RWPE1 (cell line): ENCODE data around the gene SCRT2.
"Not testable (repeated sequence)": the region's sequence is repeated elsewhere in the genome, so short reads cannot be mapped to it uniquely, and the experiment has no call there.

ENCODE experiments used
- CTCF ChIA-PET: fragments of 350-600 bp; sonication (Branson Sonifier 250); formaldehyde crosslinking; extraction: SDS; loops from one replicate; lab custom pipeline; 2021; lab: Yijun Ruan, JAX
- POLR2A ChIA-PET: fragments of 400-600 bp; formaldehyde crosslinking; extraction: SDS; loops from one replicate; lab custom pipeline; 2020; ENCODE audit warnings: antibody characterized with exemption; ENCODE audit not compliant: low non-redundant PET; lab: Yijun Ruan, JAX
- DNase-seq: peaks from one replicate; pipeline ENCODE4 v3.0.0; 2012; ENCODE audit warnings: low spot score
- H3K27ac ChIP-seq: fragments of 450-650 bp; 2 replicates; pipeline ENCODE4 v1.5.1; 2017
- CTCF ChIP-seq: fragments of 450-650 bp; conservative IDR thresholded peaks from 2 replicates; pipeline ENCODE4 v1.5.1; 2017; ENCODE audit warnings: low read depth, mild to moderate bottlenecking

SCRT2 gene

GRCh38 chr20:697826-698225, 22.2 kb upstream of the SCRT2 start:
- TF ChIP-seq CTCF: no peak
- no peak overlapping the region for H3K27ac ChIP-seq
- no peak for DNase-seq
- CTCF ChIA-PET: no interaction called here
- POLR2A ChIA-PET: no interaction called here

- no peak for DNase-seq
- H3K27ac ChIP-seq: no peak overlapping the region
- ChIA-PET CTCF (no interaction called here), POLR2A (no interaction called here)
- no peak for TF ChIP-seq CTCF
These were observed 19.7 kb upstream of the SCRT2 start for GRCh38 chr20:695165-695866.

GRCh38 chr20:694496-694895, 18.9 kb upstream of the SCRT2 start:
- no peak for DNase-seq
- ChIA-PET CTCF (no interaction called here), POLR2A (no interaction called here)
- H3K27ac ChIP-seq: no peak overlapping the region
- no peak for TF ChIP-seq CTCF

GRCh38 chr20:693786-694185, 18.2 kb upstream of the SCRT2 start:
- POLR2A ChIA-PET, DNase-seq, CTCF ChIA-PET, H3K27ac ChIP-seq: not testable (repeated sequence)

- no peak overlapping the region for H3K27ac ChIP-seq
- CTCF ChIA-PET: interaction anchor here (1.5 kb wide), 1 partner anchor 37 kb away, joined by 4 read pairs; no protein-coding TSS in a partner anchor
- TF ChIP-seq CTCF: no peak
- POLR2A ChIA-PET: no interaction called here
- DNase-seq: no peak
These were observed 16.4 kb upstream of the SCRT2 start for GRCh38 chr20:692044-692443.

- TF ChIP-seq CTCF: no peak
- no peak overlapping the region for H3K27ac ChIP-seq
- CTCF ChIA-PET: no interaction called here
- POLR2A ChIA-PET: no interaction called here
- DNase-seq: no peak
These were observed 14.3 kb upstream of the SCRT2 start for GRCh38 chr20:689947-690346.

GRCh38 chr20:689348-689747, 13.7 kb upstream of the SCRT2 start:
- POLR2A ChIA-PET: no interaction called here
- DNase-seq: no peak
- TF ChIP-seq CTCF: no peak
- CTCF ChIA-PET: no interaction called here
- no peak overlapping the region for H3K27ac ChIP-seq
